Adipose tissue (tissue), 3 donors: ENCODE results near the gene PCTP. TPM values are rescaled to one million over a fixed set of nuclear protein-coding genes. Genes with fewer than 3 reads are reported as not detected.

ENCODE experiments used
- H3K27ac ChIP-seq: one replicate; pipeline ENCODE4 v1.5.1; 2013; ENCODE audit warnings: low read depth, low read length
- WGBS, 3 donors: extraction: QIAGEN DNeasy Blood & Tissue Kit; methylation state at CpG; one replicate each; pipeline ENCODE4 v1.1.7; 2013; 5-methylcytosine and 5-hydroxymethylcytosine counted together
- polyA plus RNA-seq, 3 donors: library from polyadenylated mRNA; stranded (reverse); fragments of 200-250 nt; gene quantifications; one replicate each; pipeline ENCODE4 v1.2.3, GENCODE V29; 2013
- donor health status: healthy with polysubstance abuse.
- donor health status: Bipolar disorder and iron deficiency.
- donor health status: healthy.

The PCTP gene
- 10 to 100 TPM in 2 of 3 donors, 1 to 10 TPM in 1; 8.8 to 24.1 (median 14.9) TPM for polyA plus RNA-seq

DNA sequence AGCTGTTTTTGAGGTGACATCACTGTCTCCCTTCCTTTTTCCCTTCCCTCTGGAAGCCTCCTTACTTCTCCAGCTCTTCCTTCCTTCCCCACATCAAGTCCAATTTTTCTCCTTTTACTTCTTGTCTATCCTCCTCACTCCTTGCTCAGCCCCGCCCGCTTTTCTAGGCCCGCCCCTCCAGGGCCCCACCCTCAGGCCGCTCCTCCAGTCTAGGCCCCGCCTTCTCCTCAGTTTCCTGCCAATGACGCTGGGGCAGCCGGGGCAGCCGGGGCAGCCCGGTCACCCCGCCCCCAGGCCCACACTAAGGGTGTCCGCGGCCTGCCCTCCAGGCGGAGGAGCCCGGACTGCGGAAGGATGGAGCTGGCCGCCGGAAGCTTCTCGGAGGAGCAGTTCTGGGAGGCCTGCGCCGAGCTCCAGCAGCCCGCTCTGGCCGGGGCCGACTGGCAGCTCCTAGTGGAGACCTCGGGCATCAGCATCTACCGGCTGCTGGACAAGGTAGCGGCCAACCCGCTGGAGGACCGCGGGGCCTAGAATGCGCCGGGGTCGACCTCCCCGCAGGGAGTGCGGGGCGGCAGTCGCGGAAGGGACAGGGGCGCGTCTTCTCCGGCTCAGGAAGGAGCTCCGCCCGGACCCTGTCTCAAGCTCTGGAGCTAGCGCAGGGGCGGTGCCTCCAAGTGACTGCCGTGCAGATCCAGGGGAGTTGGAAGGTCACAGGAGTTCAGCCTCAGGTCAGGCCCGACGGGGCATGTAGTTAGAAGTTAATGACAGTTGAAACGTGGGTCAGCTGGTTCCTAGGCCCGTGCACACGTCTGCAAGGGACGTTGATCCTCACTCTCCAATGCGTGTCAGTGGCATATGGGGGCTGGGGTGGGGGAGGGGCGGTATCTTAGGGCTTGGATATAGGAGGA lies at the start of gene PCTP:
Gene PCTP, plus strand, starts transcription at position 302 of the 908 bp plus-strand sequence. Its CDS starts 53 bp downstream, at position 355.
- 0 to 1% (median 0%) methylated on average over 52 to 53 of the region's 53 CpGs for WGBS, 3 donors
- no peak within 1 kb of the TSS for H3K27ac ChIP-seq

DNA sequence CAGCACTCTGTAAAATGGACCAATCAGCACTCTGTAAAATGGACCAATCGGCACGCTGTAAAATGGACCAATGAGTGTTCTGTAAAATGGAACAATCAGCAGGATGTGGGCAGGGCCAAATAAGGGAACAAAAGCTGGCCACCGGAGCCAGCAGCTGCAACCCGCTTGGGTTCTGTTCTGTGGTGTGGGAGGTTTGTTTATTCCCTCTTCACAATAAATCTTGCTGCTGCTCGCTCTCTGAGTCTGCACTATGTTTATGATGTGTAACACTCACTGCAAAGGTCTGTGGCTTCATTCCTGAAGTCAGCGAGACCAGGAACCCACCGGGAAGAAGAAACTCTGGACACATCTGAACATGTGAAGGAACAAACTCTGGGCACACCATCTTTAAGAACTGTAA lies 48.7 kb upstream of the PCTP start:
- 70 to 77% (median 77%) methylated on average over 7 of the region's 7 CpGs for WGBS, 3 donors
- no peak overlapping the region for H3K27ac ChIP-seq

GRCh38 chr17:55704401-55704800 lies 46.5 kb upstream of the PCTP start:
- H3K27ac ChIP-seq = no peak overlapping the region
- WGBS, 3 donors = 28 to 48% (median 43%) methylated on average over 1 of the region's 1 CpG

DNA sequence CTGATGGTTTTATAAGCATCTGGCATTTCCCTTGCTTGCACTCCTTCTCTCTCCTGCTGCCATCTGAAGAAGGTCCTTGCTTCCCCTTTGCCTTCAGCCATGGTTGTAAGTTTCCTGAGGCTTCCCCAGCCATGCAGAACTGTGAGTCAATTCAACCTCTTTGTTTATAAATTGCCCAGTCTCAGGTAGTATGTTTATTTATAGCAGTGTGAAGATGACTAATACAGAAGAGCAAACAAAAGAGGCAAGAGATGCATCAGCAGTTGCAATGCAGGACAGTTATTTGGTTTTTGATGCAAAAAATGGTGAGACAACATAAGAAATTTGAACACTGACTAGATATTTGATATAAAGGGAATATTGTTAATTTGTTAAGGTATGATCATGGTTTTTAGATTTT lies 45.0 kb upstream of the PCTP start:
- no peak overlapping the region for H3K27ac ChIP-seq

DNA sequence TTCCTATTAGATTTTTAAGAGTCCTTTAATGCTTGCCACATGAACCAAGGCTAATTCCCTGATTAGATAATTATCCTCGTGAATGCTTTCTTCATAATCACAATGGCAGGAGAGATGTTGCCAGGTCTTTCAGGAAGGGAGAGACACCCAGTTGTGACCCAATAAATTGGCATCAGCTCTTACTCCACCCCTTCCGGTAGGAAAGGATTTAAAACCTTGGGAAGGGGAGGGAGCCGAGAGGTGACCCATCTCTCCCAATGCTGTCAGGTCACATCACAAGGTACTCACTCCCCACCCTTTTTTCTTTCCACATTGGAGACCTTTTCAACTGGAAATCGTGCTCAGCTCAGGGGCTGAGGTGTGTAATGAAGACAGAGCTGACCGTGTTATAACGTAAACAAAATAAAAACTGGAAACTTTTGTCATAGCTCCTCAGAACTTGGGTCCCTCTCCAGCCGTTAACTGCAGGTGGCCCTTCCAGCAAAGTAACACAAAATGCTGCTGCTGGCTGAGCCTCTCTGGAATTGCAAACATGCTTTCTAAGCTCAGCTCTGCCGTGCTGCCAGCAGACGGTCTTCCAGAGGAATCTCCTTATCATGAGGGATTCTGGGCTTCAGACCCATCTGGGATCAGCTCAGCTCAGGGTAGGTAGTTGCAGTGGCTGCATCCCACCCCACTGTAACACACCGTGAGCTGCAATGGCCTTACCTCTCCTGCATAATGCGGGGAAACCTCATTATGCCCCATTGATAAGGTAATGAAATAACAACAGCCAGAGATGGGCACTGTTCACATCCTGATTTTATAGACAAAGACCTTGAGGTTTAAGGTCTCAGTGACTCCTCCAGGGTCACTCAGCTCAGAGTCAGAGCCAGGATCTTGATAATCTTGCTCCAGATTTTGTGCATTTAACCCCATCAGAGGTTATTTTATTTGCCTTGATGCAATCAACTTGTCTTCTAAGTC lies 43.8 kb upstream of the PCTP start:
- WGBS, 3 donors = 28 to 66% (median 53%) methylated on average over 11 of the region's 11 CpGs
- no peak overlapping the region for H3K27ac ChIP-seq

GRCh38 chr17:55708175-55708974 lies 42.5 kb upstream of the PCTP start:
- no peak overlapping the region for H3K27ac ChIP-seq
- 29 to 53% (median 45%) methylated on average over 8 of the region's 8 CpGs for WGBS, 3 donors

GRCh38 chr17:55709440-55709839 lies 41.4 kb upstream of the PCTP start:
- no peak overlapping the region for H3K27ac ChIP-seq
- WGBS, 3 donors = 69 to 95% (median 92%) methylated on average over 7 of the region's 7 CpGs

- 59 to 88% (median 82%) methylated on average over 4 of the region's 4 CpGs for whole genome bisulfite sequencing, 3 donors
- H3K27ac ChIP-seq = no peak overlapping the region
Measured at GRCh38 chr17:55709984-55710383, 40.9 kb upstream of the PCTP start.

GRCh38 chr17:55710410-55710809 lies 40.4 kb upstream of the PCTP start:
- no peak overlapping the region for H3K27ac ChIP-seq
- WGBS, 3 donors = 56 to 70% (median 63%) methylated on average over 3 of the region's 3 CpGs

GRCh38 chr17:55710829-55711496 lies 39.9 kb upstream of the PCTP start:
- H3K27ac ChIP-seq = no peak overlapping the region
- WGBS, 3 donors = 59 to 79% (median 72%) methylated on average over 4 of the region's 4 CpGs

- no peak overlapping the region for H3K27ac ChIP-seq
- 87 to 97% (median 93%) methylated on average over 4 of the region's 4 CpGs for WGBS, 3 donors
Measured at GRCh38 chr17:55717432-55717831, 33.4 kb upstream of the PCTP start.

GRCh38 chr17:55717898-55718735 lies 32.7 kb upstream of the PCTP start:
- no peak overlapping the region for H3K27ac ChIP-seq
- WGBS, 3 donors = 51 to 54% (median 53%) methylated on average over 11 of the region's 11 CpGs

DNA sequence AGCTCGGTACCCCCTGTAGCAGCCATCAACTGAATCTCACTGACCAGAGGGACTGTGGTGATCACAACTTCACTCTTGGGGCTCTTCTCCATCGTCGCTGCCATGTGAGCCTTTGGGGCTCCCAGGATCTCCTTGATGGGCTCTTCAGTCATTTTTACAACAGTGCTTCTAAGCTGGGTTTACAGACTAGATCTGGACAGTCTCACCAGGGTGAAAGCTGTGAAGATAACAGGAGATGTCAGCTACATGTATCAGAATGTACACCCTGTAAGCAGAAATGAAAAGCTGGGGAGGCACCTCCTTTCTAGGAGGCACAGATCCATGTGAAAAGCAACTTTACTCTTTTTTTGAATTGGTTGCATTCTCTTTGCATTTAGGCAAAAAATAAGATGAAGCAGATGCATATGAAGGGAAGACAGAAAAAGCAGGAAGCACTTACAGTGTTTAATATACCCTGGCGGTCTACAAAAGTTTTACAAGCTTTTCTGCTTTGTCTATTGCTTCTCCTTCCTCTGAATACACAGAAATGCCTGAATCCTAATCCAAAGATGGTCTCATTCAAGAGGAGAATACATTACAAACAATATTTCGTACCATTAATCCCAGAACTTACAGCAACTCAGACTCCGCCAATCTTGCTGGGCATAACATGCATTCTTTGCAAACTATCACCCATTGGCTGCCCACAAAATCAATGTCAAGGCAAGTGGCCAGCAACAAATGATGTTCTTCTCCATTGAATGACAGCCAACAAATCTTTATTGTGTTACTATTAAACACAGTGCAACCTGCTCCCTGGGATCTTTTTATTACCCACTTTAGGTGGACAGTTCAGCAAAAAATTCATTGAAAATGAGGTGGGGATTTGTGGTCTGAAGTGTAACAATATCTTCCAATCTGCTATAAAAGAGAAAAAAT lies 29.7 kb upstream of the PCTP start:
- WGBS, 3 donors = 68 to 90% (median 76%) methylated on average over 6 of the region's 6 CpGs
- H3K27ac ChIP-seq = no peak overlapping the region

DNA sequence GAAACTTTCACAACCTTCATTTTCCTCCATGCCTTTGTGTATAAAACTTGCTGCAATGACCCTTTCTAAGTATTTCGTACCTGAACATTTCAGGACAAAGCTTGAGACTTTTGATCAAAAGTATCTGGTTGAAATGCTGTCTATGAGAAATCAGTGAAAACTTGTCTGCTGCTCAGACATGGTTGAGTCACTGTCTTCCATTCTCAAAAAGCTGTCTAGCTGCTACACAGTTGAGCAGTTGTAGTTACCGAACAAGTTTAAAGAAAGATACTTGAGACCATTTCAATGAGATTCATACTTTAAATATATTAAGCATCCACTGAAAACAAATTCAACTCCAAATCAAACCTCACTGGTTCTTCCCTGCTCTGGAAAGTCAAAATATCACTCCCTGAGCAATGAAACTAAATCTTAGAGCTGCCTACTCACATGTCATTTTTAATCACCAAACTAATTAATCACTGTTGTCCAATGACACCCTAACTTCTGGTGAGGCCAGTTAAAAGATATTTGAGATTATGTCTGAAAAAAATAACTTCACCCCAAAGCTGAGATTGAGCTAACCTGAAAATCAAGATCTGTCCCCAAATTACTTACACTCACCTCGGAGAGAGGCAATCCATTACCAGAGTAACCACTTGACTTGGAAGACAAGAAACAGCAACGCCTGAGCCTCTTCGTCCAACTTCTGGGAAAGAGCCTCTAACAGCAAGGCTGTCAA lies 28.7 kb upstream of the PCTP start:
- WGBS, 3 donors = 48 to 54% (median 48%) methylated on average over 5 of the region's 5 CpGs
- no peak overlapping the region for H3K27ac ChIP-seq

GRCh38 chr17:55722742-55723487 lies 27.9 kb upstream of the PCTP start, which contains the start of gene TMEM100:
TMEM100 (minus strand) TSS chr17:55722864; CDS start chr17:55721070, 1,794 bp downstream.
- 15 to 25% (median 17%) methylated on average over 12 of the region's 12 CpGs for WGBS, 3 donors
- no peak within 1 kb of the TSS for H3K27ac ChIP-seq
